Measurements from ENCODE around the gene INPP5D. TPM values are rescaled to one million over a fixed set of nuclear protein-coding genes. Genes with fewer than 3 reads are reported as not detected.

The INPP5D gene
- total RNA-seq, 1 experiment from 2014 or later, result 0.74 TPM

DNA sequence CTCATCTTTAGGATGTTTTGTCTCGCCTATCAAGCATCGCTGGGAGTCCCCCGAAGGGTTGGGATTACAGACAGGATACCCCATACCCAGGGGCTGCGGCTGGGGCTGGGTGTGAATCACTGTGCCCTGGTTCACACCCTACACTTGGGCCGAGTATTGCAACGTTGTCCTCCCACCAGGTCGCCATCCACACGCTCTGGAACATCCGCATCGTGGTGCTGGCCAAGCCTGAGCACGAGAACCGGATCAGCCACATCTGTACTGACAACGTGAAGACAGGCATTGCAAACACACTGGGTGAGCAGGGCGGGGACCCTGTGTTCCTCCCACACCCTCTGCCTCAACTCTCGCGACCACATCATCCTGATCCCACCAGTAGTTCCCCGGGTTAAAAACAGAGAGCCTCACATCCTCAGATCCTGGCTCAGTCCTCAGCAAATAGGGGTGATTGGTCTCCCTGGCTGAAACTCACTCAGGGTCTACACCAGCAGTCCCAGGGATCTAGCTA is 104.0 kb downstream of the INPP5D start:
- H3K27ac ChIP-seq, result 0 out of 2 replicates have a peak overlapping the region, but pooled peaks have one; percentile 76
- ChIA-PET POLR2A (ENCODE audit: unreplicated experiment) (no interaction called here), CTCF (no interaction called here)

DNA sequence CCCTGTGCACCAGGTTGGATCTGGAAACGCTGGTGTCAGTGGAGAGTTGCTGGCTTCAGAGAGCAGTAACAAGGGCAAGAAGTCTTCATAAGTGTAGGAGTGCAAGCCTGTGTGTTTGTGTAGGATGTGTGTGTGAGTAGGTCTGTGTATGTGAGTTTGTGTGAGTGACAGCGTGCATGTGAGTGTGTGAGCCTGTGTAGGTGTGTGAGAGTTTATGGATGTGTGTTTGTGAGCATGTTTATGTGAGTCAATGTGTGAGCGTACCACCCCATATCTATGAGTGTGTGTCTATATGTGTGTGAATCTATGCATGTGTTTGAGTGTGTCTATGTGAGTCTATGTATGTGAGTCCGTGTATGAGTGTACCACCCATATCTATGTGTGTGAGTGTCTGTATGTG is 104.8 kb downstream of the INPP5D start:
- no peak overlapping the region for H2AFZ ChIP-seq
- ChIA-PET CTCF (no interaction called here), POLR2A (ENCODE audit: unreplicated experiment) (no interaction called here)
- peaks cover 53% of the 10 kb centered on the region for H3K4me1 ChIP-seq (replicated peaks; ENCODE audit: insufficient read depth)
- no peaks in the 10 kb centered on the region for H4K20me1 ChIP-seq (ENCODE audit: insufficient read depth)
- no peak overlapping the region for H3K4me3 ChIP-seq
- H3K9me2 ChIP-seq (ENCODE audit: insufficient read depth), result no peaks in the 10 kb centered on the region
- peak overlapping the region; percentile 46; the same call in 1 of the 2 replicates for H3K4me2 ChIP-seq
- no peaks in the 10 kb centered on the region for H3K79me2 ChIP-seq (ENCODE audit: low read depth)
- intact Hi-C loops (cut with micrococcal nuclease; ENCODE audit: unreplicated experiment), result no loop called here
- no peaks in the 10 kb centered on the region for H3K36me3 ChIP-seq (ENCODE audit: low read depth)
- no peak for DNase-seq
- peak overlapping the region; percentile 76 for H3K27ac ChIP-seq
- H3K27me3 ChIP-seq (ENCODE audit: insufficient read depth, low read depth), result no peaks in the 10 kb centered on the region
- no TSS peak for BruUV-seq (replicated peaks)
- TF ChIP-seq EZH2 (IDR thresholded peaks at IDR 0.05; ENCODE audit: low read depth), result no peak
- TF ChIP-seq, protein P1, sequence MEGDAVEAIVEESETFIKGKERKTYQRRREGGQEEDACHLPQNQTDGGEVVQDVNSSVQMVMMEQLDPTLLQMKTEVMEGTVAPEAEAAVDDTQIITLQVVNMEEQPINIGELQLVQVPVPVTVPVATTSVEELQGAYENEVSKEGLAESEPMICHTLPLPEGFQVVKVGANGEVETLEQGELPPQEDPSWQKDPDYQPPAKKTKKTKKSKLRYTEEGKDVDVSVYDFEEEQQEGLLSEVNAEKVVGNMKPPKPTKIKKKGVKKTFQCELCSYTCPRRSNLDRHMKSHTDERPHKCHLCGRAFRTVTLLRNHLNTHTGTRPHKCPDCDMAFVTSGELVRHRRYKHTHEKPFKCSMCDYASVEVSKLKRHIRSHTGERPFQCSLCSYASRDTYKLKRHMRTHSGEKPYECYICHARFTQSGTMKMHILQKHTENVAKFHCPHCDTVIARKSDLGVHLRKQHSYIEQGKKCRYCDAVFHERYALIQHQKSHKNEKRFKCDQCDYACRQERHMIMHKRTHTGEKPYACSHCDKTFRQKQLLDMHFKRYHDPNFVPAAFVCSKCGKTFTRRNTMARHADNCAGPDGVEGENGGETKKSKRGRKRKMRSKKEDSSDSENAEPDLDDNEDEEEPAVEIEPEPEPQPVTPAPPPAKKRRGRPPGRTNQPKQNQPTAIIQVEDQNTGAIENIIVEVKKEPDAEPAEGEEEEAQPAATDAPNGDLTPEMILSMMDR (conservative IDR thresholded peaks at IDR 0.05), result no peak
- no peaks in the 10 kb centered on the region for H3K9me3 ChIP-seq (ENCODE audit: insufficient read depth, low read depth)
- H3F3A ChIP-seq (ENCODE audit: insufficient read depth, low read depth), result peaks cover 38% of the 10 kb centered on the region; the same call in 1 of the 2 replicates

More for the DNA sequence above, 104.0 kb downstream of the INPP5D start:
- Histone ChIP-seq H3K79me2 (ENCODE audit: low read depth) (no peaks in the 10 kb centered on the region), H3K9me2 (ENCODE audit: insufficient read depth) (no peaks in the 10 kb centered on the region), H4K20me1 (ENCODE audit: insufficient read depth) (no peaks in the 10 kb centered on the region), H3K27me3 (ENCODE audit: insufficient read depth, low read depth) (no peaks in the 10 kb centered on the region), H2AFZ (no peak overlapping the region), H3K9me3 (ENCODE audit: insufficient read depth, low read depth) (no peaks in the 10 kb centered on the region), H3K4me2 (no peak overlapping the region), H3K4me1 (replicated peaks; ENCODE audit: insufficient read depth) (peaks cover 47% of the 10 kb centered on the region), H3K4me3 (no peak overlapping the region), H3K36me3 (ENCODE audit: low read depth) (no peaks in the 10 kb centered on the region), H3F3A (ENCODE audit: insufficient read depth, low read depth) (peaks cover 38% of the 10 kb centered on the region; the same call in 1 of the 2 replicates)
- intact Hi-C loops (cut with micrococcal nuclease; ENCODE audit: unreplicated experiment), result no loop called here
- TF ChIP-seq EZH2 (IDR thresholded peaks at IDR 0.05; ENCODE audit: low read depth), result no peak
- TF ChIP-seq, protein P1 (conservative IDR thresholded peaks at IDR 0.05), result no peak
- DNase-seq, result no peak
- BruUV-seq (replicated peaks), result no TSS peak

DNA sequence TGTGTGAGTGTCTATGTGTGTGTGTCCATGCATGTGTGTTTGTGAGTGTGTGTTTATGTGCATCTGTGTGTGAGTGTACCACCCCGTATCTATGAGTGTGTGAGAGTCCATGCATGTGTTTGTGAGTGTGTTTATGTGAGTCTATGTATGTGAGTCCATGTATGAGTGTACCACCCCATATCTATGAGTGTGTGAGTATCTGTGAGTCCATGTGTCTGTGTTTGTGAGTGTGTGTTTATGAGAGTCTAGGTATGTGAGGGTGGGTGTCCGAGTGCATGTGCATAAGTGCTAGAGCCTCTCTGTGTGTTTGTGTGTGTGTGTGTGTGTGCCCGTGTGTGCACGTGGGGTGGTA is 105.4 kb downstream of the INPP5D start:
- BruUV-seq (replicated peaks), result no TSS peak
- H3K27me3 ChIP-seq (ENCODE audit: insufficient read depth, low read depth), result no peaks in the 10 kb centered on the region
- no peaks in the 10 kb centered on the region for H3K9me2 ChIP-seq (ENCODE audit: insufficient read depth)
- H3K4me1 ChIP-seq (replicated peaks; ENCODE audit: insufficient read depth), result peaks cover 53% of the 10 kb centered on the region
- no peaks in the 10 kb centered on the region for H3K79me2 ChIP-seq (ENCODE audit: low read depth)
- no peaks in the 10 kb centered on the region for H3K36me3 ChIP-seq (ENCODE audit: low read depth)
- no peak overlapping the region for H3K4me3 ChIP-seq
- H3K9me3 ChIP-seq (ENCODE audit: insufficient read depth, low read depth), result no peaks in the 10 kb centered on the region
- ChIA-PET CTCF (interaction anchor here (0.8 kb wide), 1 partner anchor 186 kb away, joined by 5 read pairs; no protein-coding TSS in a partner anchor), POLR2A (ENCODE audit: unreplicated experiment) (interaction anchor here (0.5 to 0.7 kb wide), 2 partner anchors 51 to 177 kb away, joined by 3 to 8 read pairs; no protein-coding TSS in a partner anchor)
- DNase-seq, result no peak
- no peaks in the 10 kb centered on the region for H4K20me1 ChIP-seq (ENCODE audit: insufficient read depth)
- TF ChIP-seq EZH2 (IDR thresholded peaks at IDR 0.05; ENCODE audit: low read depth), result no peak
- TF ChIP-seq, protein P1 (conservative IDR thresholded peaks at IDR 0.05), result no peak
- peak overlapping the region; percentile 46 for H3K4me2 ChIP-seq
- H3F3A ChIP-seq (ENCODE audit: insufficient read depth, low read depth), result peaks cover 38% of the 10 kb centered on the region; the same call in 1 of the 2 replicates
- intact Hi-C loops (cut with micrococcal nuclease; ENCODE audit: unreplicated experiment), result no loop called here
- H2AFZ ChIP-seq, result no peak overlapping the region
- H3K27ac ChIP-seq, result peak overlapping the region; percentile 76

Measured in PC-9 (cell line).